Retinal pigment epithelial cell (primary cell): ENCODE measurements around the gene DNASE2B.

Source experiments
- DNase-seq: peaks from one replicate; pipeline ENCODE4 v3.0.0-alpha.2; 2010; ENCODE audit warnings: low read depth
- H3K4me3 ChIP-seq: 2 replicates; pipeline ENCODE4 v1.5.1; 2011; ENCODE audit warnings: mild to moderate bottlenecking, low read length, control low read depth, moderate library complexity
- TF ChIP-seq, protein P1 (sequence below): conservative IDR thresholded peaks from 2 replicates; pipeline ENCODE4 v1.5.1; 2011; ENCODE audit warnings: low read depth, low read length, control low read depth, inconsistent platforms

Gene DNASE2B

DNA sequence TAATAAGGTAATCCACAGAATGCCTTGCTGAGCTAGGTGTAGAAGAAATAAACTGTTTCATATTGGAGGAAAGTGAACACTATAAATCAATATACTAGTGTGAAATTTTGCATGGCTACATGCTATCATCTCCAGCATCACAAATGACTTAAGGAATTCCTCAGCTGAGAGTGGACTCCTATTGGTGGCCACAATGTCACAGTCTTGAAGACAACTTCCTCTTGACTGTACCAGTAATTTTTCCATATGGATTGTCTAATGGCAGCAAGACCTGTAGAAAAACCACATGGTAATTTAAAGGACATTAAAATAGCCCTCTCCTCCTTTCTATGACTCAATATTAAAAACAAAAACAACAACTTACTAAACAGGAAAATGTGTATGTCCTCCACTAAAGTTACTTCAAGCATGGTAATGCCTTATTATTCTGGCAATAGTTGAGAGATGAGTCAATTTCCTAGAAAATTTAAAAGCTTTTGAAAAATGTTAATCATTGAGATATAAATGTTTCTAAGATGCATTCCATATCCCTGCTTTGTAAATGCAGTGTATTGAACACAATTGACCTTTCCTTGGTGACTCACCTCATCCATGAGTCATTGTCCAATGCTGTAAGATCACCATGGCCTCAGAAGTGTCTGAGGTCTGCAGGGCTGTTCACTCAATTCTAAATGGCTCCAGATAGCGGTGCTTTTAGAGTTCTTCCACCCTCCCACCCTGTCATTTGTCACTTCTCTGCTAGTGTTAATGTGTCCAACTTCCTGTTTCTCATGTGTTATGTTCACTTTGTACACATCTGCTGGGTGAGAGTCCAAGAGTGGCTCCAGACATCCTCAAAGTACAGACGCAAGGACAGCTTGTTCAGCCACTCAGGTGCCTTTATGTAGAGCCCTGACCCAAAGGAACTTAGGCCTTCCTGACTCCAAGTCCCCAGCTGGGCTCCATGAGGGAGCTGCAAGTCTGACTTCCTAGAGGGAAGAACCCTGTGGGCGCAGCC lies 32.8 kb upstream of the DNASE2B start:
- TF ChIP-seq, protein P1, sequence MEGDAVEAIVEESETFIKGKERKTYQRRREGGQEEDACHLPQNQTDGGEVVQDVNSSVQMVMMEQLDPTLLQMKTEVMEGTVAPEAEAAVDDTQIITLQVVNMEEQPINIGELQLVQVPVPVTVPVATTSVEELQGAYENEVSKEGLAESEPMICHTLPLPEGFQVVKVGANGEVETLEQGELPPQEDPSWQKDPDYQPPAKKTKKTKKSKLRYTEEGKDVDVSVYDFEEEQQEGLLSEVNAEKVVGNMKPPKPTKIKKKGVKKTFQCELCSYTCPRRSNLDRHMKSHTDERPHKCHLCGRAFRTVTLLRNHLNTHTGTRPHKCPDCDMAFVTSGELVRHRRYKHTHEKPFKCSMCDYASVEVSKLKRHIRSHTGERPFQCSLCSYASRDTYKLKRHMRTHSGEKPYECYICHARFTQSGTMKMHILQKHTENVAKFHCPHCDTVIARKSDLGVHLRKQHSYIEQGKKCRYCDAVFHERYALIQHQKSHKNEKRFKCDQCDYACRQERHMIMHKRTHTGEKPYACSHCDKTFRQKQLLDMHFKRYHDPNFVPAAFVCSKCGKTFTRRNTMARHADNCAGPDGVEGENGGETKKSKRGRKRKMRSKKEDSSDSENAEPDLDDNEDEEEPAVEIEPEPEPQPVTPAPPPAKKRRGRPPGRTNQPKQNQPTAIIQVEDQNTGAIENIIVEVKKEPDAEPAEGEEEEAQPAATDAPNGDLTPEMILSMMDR: no peak
- no peak overlapping the region for H3K4me3 ChIP-seq
- DNase-seq: peak; percentile 93

DNA sequence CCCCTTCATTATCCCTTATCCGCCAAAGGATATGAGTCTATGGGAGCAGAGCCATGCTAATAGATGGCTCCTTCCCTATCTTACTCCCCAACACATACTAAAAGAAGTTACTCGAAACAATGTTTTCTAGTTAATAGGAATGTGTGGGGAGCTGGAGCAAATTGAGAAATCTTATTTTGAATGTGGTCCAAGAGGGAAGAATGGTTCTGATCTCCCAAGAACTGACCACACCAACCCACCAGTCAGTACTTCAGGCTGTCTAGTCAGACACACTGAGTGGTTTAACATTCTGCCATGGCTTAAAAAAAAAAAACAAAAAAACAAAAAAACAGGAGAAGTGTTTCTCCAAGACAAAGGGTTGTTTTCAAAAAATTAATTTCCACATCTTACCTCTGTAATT lies 31.5 kb upstream of the DNASE2B start:
- H3K4me3 ChIP-seq: no peak overlapping the region
- no peak for DNase-seq
- TF ChIP-seq, protein P1: no peak

DNA sequence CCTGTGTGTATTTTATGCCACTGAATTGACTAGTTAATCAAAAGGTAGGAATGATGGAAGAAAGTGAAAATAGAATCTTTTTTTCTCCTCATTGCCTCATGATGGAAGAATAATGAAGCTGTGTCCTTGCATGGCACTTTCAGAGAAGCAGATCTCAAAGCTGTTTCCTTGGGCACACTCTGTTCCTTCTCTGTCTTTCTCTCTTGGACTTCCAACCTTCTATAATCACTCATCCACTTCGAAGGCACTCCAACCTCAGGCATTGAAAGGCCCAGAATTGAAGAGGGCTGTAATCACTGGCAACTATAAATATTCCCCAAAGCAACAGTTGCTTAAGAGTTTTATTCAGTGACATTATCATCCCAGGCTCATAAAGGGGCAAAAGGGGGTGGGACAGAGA lies 31.1 kb upstream of the DNASE2B start:
- TF ChIP-seq, protein P1: no peak
- DNase-seq: no peak
- H3K4me3 ChIP-seq: no peak overlapping the region

DNA sequence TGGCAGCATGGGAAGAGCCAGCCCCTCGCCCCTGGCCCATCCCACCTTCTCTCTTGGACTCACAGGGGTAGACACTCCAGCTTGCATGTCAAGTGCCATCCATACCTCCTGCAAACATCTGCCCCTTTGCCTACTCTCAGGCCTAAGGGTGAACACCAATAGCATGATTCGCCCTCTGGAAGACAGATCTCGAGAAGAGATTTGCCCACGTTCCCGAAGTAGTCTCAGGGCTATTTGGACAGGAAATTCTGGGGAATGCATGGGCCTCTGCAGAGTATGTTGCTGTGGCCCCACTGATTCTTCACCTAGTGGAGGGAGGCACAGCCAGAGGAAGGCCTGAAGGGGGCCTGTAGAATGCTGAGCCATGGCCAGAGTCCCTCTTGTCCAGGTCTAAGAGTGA lies 29.8 kb upstream of the DNASE2B start:
- no peak overlapping the region for H3K4me3 ChIP-seq
- DNase-seq: no peak
- TF ChIP-seq, protein P1: no peak

DNA sequence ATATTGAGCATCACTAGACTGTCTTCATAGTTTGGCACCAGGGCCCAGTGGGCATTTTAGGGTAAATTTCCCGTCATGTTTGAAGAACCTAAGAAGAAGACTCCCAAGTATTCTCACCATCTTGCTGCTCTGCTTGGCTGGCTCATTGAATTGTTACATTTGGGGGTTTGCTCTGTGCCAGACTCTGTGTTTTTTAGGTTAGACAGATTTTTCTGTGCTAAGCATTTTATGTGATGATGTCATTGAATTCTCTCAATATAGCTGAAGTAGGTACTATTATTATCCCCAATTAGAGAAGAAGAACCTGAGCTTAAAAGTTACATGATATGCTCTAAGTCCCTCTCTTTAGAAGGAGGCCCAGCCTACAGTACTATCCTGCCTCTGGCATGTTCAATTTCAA lies 28.0 kb upstream of the DNASE2B start:
- no peak overlapping the region for H3K4me3 ChIP-seq
- DNase-seq: no peak
- TF ChIP-seq, protein P1: no peak

DNA sequence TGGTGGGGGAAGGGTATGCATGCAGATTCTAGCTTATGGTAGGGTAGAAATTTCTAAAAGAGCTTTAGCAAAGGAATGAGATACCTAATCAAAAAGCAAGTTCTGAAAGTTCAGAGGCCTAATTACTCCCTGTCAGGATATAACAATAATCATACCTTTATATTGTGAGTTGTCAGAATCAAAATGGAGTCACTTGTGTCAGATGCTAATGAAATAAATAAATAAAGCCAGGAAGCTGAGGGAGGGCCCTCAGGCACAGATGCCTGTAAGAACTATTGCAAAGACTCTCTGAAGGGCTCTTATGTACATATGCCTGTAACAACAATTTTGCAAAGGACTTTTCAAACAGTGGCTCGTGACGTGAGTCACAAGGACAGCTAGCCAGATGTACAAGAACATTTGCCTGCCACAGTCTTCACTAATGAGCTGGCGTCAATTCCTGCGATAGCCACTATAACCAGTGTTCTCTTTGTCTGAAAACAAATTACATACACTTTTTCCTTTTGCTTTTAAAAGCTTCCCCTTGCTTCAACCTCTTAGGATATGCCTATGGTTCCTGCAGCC lies 27.4 kb upstream of the DNASE2B start:
- TF ChIP-seq, protein P1: no peak
- H3K4me3 ChIP-seq: no peak overlapping the region
- peak; percentile 60 for DNase-seq
